ENCODE data around the gene PACRG. TPM values are rescaled to one million over a fixed set of nuclear protein-coding genes. Genes with fewer than 3 reads are reported as not detected.

PACRG gene
- total and polyA plus RNA-seq, 2 donors (not counting 3 experiments of a cell fraction or from before 2014, with no cell fraction given), result 0.08 TPM; not detected in 1

- DNase-seq (ENCODE audit: low read depth, low spot score) (no peak), FAIRE-seq (no peak)
- dilution Hi-C loops (cut with MboI; ENCODE audit: extremely low pct_ligation_motif_present, low sequenced_read_pairs), result no loop called here
- H3K9me1 ChIP-seq (replicated peaks; ENCODE audit: control insufficient read depth, extremely low read depth, insufficient read depth, low read length), result no peaks in the 10 kb centered on the region
- TF ChIP-seq GATA2 (IDR thresholded peaks at IDR 0.05; ENCODE audit: insufficient read depth, insufficient read length, low read depth, low read length), result no peak
- no peak for TF ChIP-seq MYC (IDR thresholded peaks at IDR 0.05; ENCODE audit: low read depth, low read length)
- no peak for TF ChIP-seq POLR2A (IDR thresholded peaks at IDR 0.05; ENCODE audit: low read depth, low read length)
- no peak for TF ChIP-seq CTCF (IDR thresholded peaks at IDR 0.05; ENCODE audit: extremely low read depth in 1 of 2, insufficient read depth in 1 of 2, low read depth in 1 of 2, low read length in 2 of 2)
- TF ChIP-seq EZH2 (IDR thresholded peaks at IDR 0.05; ENCODE audit: borderline replicate concordance, low read depth, low read length, severe bottlenecking), result no peak
- no peaks in the 10 kb centered on the region for H3K9me3 ChIP-seq (replicated peaks; ENCODE audit: control insufficient read depth, insufficient read depth, low read length)
- BruUV-seq (replicated peaks), result no TSS peak
- H3K79me2 ChIP-seq (ENCODE audit: control insufficient read depth, insufficient read depth, low read length), result no peaks in the 10 kb centered on the region
- intact Hi-C loops (cut with micrococcal nuclease), result no loop called here
- peaks cover 0 to 2% of the 10 kb centered on the region in 2 experiments for H3K27me3 ChIP-seq (ENCODE audit: control insufficient read depth in 2 of 2, insufficient read depth in 2 of 2, low read length in 2 of 2)
- ChIA-PET CTCF (no interaction called here), POLR2A (no interaction called here)
- H3K4me2 ChIP-seq (ENCODE audit: insufficient read depth, low read length), result no peak overlapping the region
- H2AFZ ChIP-seq (ENCODE audit: low read depth, low read length), result no peak overlapping the region
- H3K4me3 ChIP-seq (replicated peaks in 1 of 3; ENCODE audit: insufficient read depth in 1 of 3, low read depth in 1 of 3, low read length in 3 of 3), result no peak overlapping the region
- H3K9ac ChIP-seq (replicated peaks; ENCODE audit: extremely low read depth, insufficient read depth, low read length), result no peak overlapping the region
- no peaks in the 10 kb centered on the region for H3K4me1 ChIP-seq (ENCODE audit: control insufficient read depth, extremely low read depth, insufficient read depth, low read length)
- H3K27ac ChIP-seq (ENCODE audit: insufficient read depth, low read depth, low read length), result no peak overlapping the region
- H4K20me1 ChIP-seq (replicated peaks; ENCODE audit: control insufficient read depth, extremely low read depth, insufficient read depth, low read length), result no peaks in the 10 kb centered on the region
- H3K36me3 ChIP-seq (ENCODE audit: control insufficient read depth in 2 of 2, extremely low read depth in 1 of 2, insufficient read depth in 2 of 2, low read length in 2 of 2), result no peaks in the 10 kb centered on the region
Observed at GRCh38 chr6:163151212-163151611, 423.4 kb downstream of the PACRG start.

- DNase-seq (ENCODE audit: low read depth, low spot score), result no peak
- Histone ChIP-seq H2AFZ (ENCODE audit: low read depth, low read length) (no peak overlapping the region), H3K9me1 (replicated peaks; ENCODE audit: control insufficient read depth, extremely low read depth, insufficient read depth, low read length) (no peaks in the 10 kb centered on the region), H3K4me2 (ENCODE audit: insufficient read depth, low read length) (no peak overlapping the region), H3K79me2 (ENCODE audit: control insufficient read depth, insufficient read depth, low read length) (no peaks in the 10 kb centered on the region), H3K9me3 (replicated peaks; ENCODE audit: control insufficient read depth, insufficient read depth, low read length) (no peaks in the 10 kb centered on the region), H3K27ac (ENCODE audit: insufficient read depth, low read depth, low read length) (no peak overlapping the region), H3K36me3 (ENCODE audit: control insufficient read depth in 2 of 2, extremely low read depth in 1 of 2, insufficient read depth in 2 of 2, low read length in 2 of 2) (no peaks in the 10 kb centered on the region), H4K20me1 (replicated peaks; ENCODE audit: control insufficient read depth, extremely low read depth, insufficient read depth, low read length) (no peaks in the 10 kb centered on the region), H3K27me3 (ENCODE audit: control insufficient read depth in 2 of 2, insufficient read depth in 2 of 2, low read length in 2 of 2) (no peaks in the 10 kb centered on the region), H3K4me1 (ENCODE audit: control insufficient read depth, extremely low read depth, insufficient read depth, low read length) (no peaks in the 10 kb centered on the region), H3K9ac (replicated peaks; ENCODE audit: extremely low read depth, insufficient read depth, low read length) (no peak overlapping the region), H3K4me3 (replicated peaks in 1 of 3; ENCODE audit: insufficient read depth in 1 of 3, low read depth in 1 of 3, low read length in 3 of 3) (no peak overlapping the region)
- ChIA-PET POLR2A (no interaction called here), CTCF (no interaction called here)
- no peak for TF ChIP-seq MYC (IDR thresholded peaks at IDR 0.05; ENCODE audit: low read depth, low read length)
- intact Hi-C loops (cut with micrococcal nuclease), result no loop called here
- dilution Hi-C loops (cut with MboI; ENCODE audit: extremely low pct_ligation_motif_present, low sequenced_read_pairs), result no loop called here
- no peak for FAIRE-seq
- no TSS peak for BruUV-seq (replicated peaks)
Observed at GRCh38 chr6:163152701-163153100, 424.9 kb downstream of the PACRG start.
